ENCODE results near the gene DHRS7C. TPM values are rescaled to one million over a fixed set of nuclear protein-coding genes. Genes with fewer than 3 reads are reported as not detected.

The DHRS7C gene
- polyA plus RNA-seq, result under 1 TPM in 1 of 2 donors, not detected in 1; 0.05 TPM

- Histone ChIP-seq H3K27ac (ENCODE audit: low read depth in 2 of 2, low read length in 1 of 2) (no peak within 1 kb of the TSS), H3K27me3 (ENCODE audit: control insufficient read depth in 1 of 2, insufficient read depth in 2 of 2, low read length in 2 of 2) (no peaks in the 10 kb centered on the region), H3K36me3 (ENCODE audit: control insufficient read depth in 2 of 2, insufficient read depth in 2 of 2, low read length in 1 of 2) (no peaks in the 10 kb centered on the region), H3K4me3 (ENCODE audit: low read depth in 1 of 2, low read length in 2 of 2) (no peak within 1 kb of the TSS), H3K9me3 (ENCODE audit: control insufficient read depth in 2 of 2, insufficient read depth in 1 of 2, low read depth in 1 of 2, low read length in 1 of 2) (no peaks in the 10 kb centered on the region), H3K4me1 (ENCODE audit: control insufficient read depth in 2 of 2, insufficient read depth in 2 of 2, low read length in 1 of 2) (no peaks in the 10 kb centered on the region)
- WGBS, 2 donors, result 64 to 68% methylated on average over 15 of the region's 15 CpGs
These were observed at the start of gene DHRS7C for GRCh38 chr17:9790889-9791876. DHRS7C (minus strand) TSS chr17:9791592; CDS start chr17:9791284, 308 bp downstream.

- no peaks in the 10 kb centered on the region for H3K36me3 ChIP-seq (ENCODE audit: control insufficient read depth in 2 of 2, insufficient read depth in 2 of 2, low read length in 1 of 2)
- no peak overlapping the region for H3K27ac ChIP-seq (ENCODE audit: low read depth in 2 of 2, low read length in 1 of 2)
- H3K4me1 ChIP-seq (ENCODE audit: control insufficient read depth in 2 of 2, insufficient read depth in 2 of 2, low read length in 1 of 2), result no peaks in the 10 kb centered on the region
- WGBS, 2 donors, result 56 to 62% methylated on average over 4 of the region's 4 CpGs
- H3K9me3 ChIP-seq (ENCODE audit: control insufficient read depth in 2 of 2, insufficient read depth in 1 of 2, low read depth in 1 of 2, low read length in 1 of 2), result no peaks in the 10 kb centered on the region
- H3K4me3 ChIP-seq (ENCODE audit: low read depth in 1 of 2, low read length in 2 of 2), result no peak overlapping the region
- no peaks in the 10 kb centered on the region for H3K27me3 ChIP-seq (ENCODE audit: control insufficient read depth in 1 of 2, insufficient read depth in 2 of 2, low read length in 2 of 2)
These were observed 48.0 kb upstream of the DHRS7C start for GRCh38 chr17:9839433-9839832.

GRCh38 chr17:9837551-9838471 is 46.4 kb upstream of the DHRS7C start:
- Histone ChIP-seq H3K4me3 (ENCODE audit: low read depth in 1 of 2, low read length in 2 of 2) (no peak overlapping the region), H3K27me3 (ENCODE audit: control insufficient read depth in 1 of 2, insufficient read depth in 2 of 2, low read length in 2 of 2) (no peaks in the 10 kb centered on the region), H3K27ac (ENCODE audit: low read depth in 2 of 2, low read length in 1 of 2) (peak overlapping the region in 1 of 2 donors; percentile 32), H3K36me3 (ENCODE audit: control insufficient read depth in 2 of 2, insufficient read depth in 2 of 2, low read length in 1 of 2) (no peaks in the 10 kb centered on the region), H3K4me1 (ENCODE audit: control insufficient read depth in 2 of 2, insufficient read depth in 2 of 2, low read length in 1 of 2) (no peaks in the 10 kb centered on the region), H3K9me3 (ENCODE audit: control insufficient read depth in 2 of 2, insufficient read depth in 1 of 2, low read depth in 1 of 2, low read length in 1 of 2) (no peaks in the 10 kb centered on the region)
- WGBS, 2 donors, result 63 to 66% methylated on average over 11 of the region's 11 CpGs

GRCh38 chr17:9833922-9834321 is 42.5 kb upstream of the DHRS7C start:
- 84 to 90% methylated on average over 4 of the region's 4 CpGs for WGBS, 2 donors
- peaks cover 0 to 7% of the 10 kb centered on the region in 2 donors for H3K9me3 ChIP-seq (ENCODE audit: control insufficient read depth in 2 of 2, insufficient read depth in 1 of 2, low read depth in 1 of 2, low read length in 1 of 2)
- H3K4me3 ChIP-seq (ENCODE audit: low read depth in 1 of 2, low read length in 2 of 2), result no peak overlapping the region

GRCh38 chr17:9830711-9831110 is 39.3 kb upstream of the DHRS7C start:
- Histone ChIP-seq H3K4me3 (ENCODE audit: low read depth in 1 of 2, low read length in 2 of 2) (no peak overlapping the region), H3K27ac (ENCODE audit: low read depth in 2 of 2, low read length in 1 of 2) (no peak overlapping the region), H3K36me3 (ENCODE audit: control insufficient read depth in 2 of 2, insufficient read depth in 2 of 2, low read length in 1 of 2) (no peaks in the 10 kb centered on the region), H3K27me3 (ENCODE audit: control insufficient read depth in 1 of 2, insufficient read depth in 2 of 2, low read length in 2 of 2) (no peaks in the 10 kb centered on the region), H3K4me1 (ENCODE audit: control insufficient read depth in 2 of 2, insufficient read depth in 2 of 2, low read length in 1 of 2) (no peaks in the 10 kb centered on the region), H3K9me3 (ENCODE audit: control insufficient read depth in 2 of 2, insufficient read depth in 1 of 2, low read depth in 1 of 2, low read length in 1 of 2) (peaks cover 0 to 7% of the 10 kb centered on the region in 2 donors)
- WGBS, 2 donors, result 63 to 85% methylated on average over 2 of the region's 2 CpGs

More at GRCh38 chr17:9833922-9834321, 42.5 kb upstream of the DHRS7C start:
- Histone ChIP-seq H3K27ac (ENCODE audit: low read depth in 2 of 2, low read length in 1 of 2) (no peak overlapping the region), H3K36me3 (ENCODE audit: control insufficient read depth in 2 of 2, insufficient read depth in 2 of 2, low read length in 1 of 2) (no peaks in the 10 kb centered on the region), H3K27me3 (ENCODE audit: control insufficient read depth in 1 of 2, insufficient read depth in 2 of 2, low read length in 2 of 2) (no peaks in the 10 kb centered on the region), H3K4me1 (ENCODE audit: control insufficient read depth in 2 of 2, insufficient read depth in 2 of 2, low read length in 1 of 2) (no peaks in the 10 kb centered on the region)

GRCh38 chr17:9829343-9829742 is 38.0 kb upstream of the DHRS7C start:
- no peak overlapping the region for H3K4me3 ChIP-seq (ENCODE audit: low read depth in 1 of 2, low read length in 2 of 2)
- H3K9me3 ChIP-seq (ENCODE audit: control insufficient read depth in 2 of 2, insufficient read depth in 1 of 2, low read depth in 1 of 2, low read length in 1 of 2), result peaks cover 0 to 7% of the 10 kb centered on the region in 2 donors
- no peaks in the 10 kb centered on the region for H3K27me3 ChIP-seq (ENCODE audit: control insufficient read depth in 1 of 2, insufficient read depth in 2 of 2, low read length in 2 of 2)
- H3K27ac ChIP-seq (ENCODE audit: low read depth in 2 of 2, low read length in 1 of 2), result no peak overlapping the region
- H3K36me3 ChIP-seq (ENCODE audit: control insufficient read depth in 2 of 2, insufficient read depth in 2 of 2, low read length in 1 of 2), result no peaks in the 10 kb centered on the region
- WGBS, 2 donors, result 81 to 87% methylated on average over 2 of the region's 2 CpGs
- peaks cover 0 to 2% of the 10 kb centered on the region in 2 donors for H3K4me1 ChIP-seq (ENCODE audit: control insufficient read depth in 2 of 2, insufficient read depth in 2 of 2, low read length in 1 of 2)

GRCh38 chr17:9828296-9829295 is 37.2 kb upstream of the DHRS7C start:
- Histone ChIP-seq H3K4me1 (ENCODE audit: control insufficient read depth in 2 of 2, insufficient read depth in 2 of 2, low read length in 1 of 2) (peaks cover 0 to 2% of the 10 kb centered on the region in 2 donors), H3K4me3 (ENCODE audit: low read depth in 1 of 2, low read length in 2 of 2) (no peak overlapping the region), H3K9me3 (ENCODE audit: control insufficient read depth in 2 of 2, insufficient read depth in 1 of 2, low read depth in 1 of 2, low read length in 1 of 2) (peaks cover 0 to 7% of the 10 kb centered on the region in 2 donors), H3K36me3 (ENCODE audit: control insufficient read depth in 2 of 2, insufficient read depth in 2 of 2, low read length in 1 of 2) (no peaks in the 10 kb centered on the region), H3K27me3 (ENCODE audit: control insufficient read depth in 1 of 2, insufficient read depth in 2 of 2, low read length in 2 of 2) (no peaks in the 10 kb centered on the region), H3K27ac (ENCODE audit: low read depth in 2 of 2, low read length in 1 of 2) (peak overlapping the region in 1 of 2 donors; percentile 2)
- WGBS, 2 donors, result 53 to 57% methylated on average over 13 of the region's 13 CpGs

- Histone ChIP-seq H3K9me3 (ENCODE audit: control insufficient read depth in 2 of 2, insufficient read depth in 1 of 2, low read depth in 1 of 2, low read length in 1 of 2) (no peaks in the 10 kb centered on the region), H3K4me3 (ENCODE audit: low read depth in 1 of 2, low read length in 2 of 2) (no peak within 1 kb of the TSS), H3K36me3 (ENCODE audit: control insufficient read depth in 2 of 2, insufficient read depth in 2 of 2, low read length in 1 of 2) (no peaks in the 10 kb centered on the region), H3K27ac (ENCODE audit: low read depth in 2 of 2, low read length in 1 of 2) (no peak within 1 kb of the TSS), H3K27me3 (ENCODE audit: control insufficient read depth in 1 of 2, insufficient read depth in 2 of 2, low read length in 2 of 2) (no peaks in the 10 kb centered on the region), H3K4me1 (ENCODE audit: control insufficient read depth in 2 of 2, insufficient read depth in 2 of 2, low read length in 1 of 2) (peaks cover 0 to 2% of the 10 kb centered on the region in 2 donors)
- 60% methylated on average over 21 of the region's 21 CpGs for WGBS, 2 donors
These were observed 34.3 kb upstream of the DHRS7C start, which contains the start of gene GLP2R for GRCh38 chr17:9825641-9826150. GLP2R (plus strand) TSS chr17:9825924; CDS start chr17:9826064, 140 bp downstream.

All from esophagus (tissue), 2 donors.